Mucosa of rectum (tissue), 2 donors: ENCODE measurements around the gene ADPGK.
A peak's percentile ranks its signal among the peaks of the same experiment; 100 is the strongest.

ENCODE experiments used
- H3K27ac ChIP-seq, 2 donors: one replicate each; pipeline ENCODE4 v1.7.0; 2013; ENCODE audit warnings: inconsistent platforms in 2 of 2, low read depth in 2 of 2, low read length in 2 of 2
- H3K27me3 ChIP-seq, 2 donors: one replicate each; pipeline ENCODE4 v1.7.0; 2013; ENCODE audit warnings: low read length in 2 of 2; ENCODE audit not compliant: control insufficient read depth in 2 of 2, insufficient read depth in 2 of 2
- H3K36me3 ChIP-seq, 2 donors: one replicate each; pipeline ENCODE4 v1.7.0; 2013; ENCODE audit warnings: low read length in 2 of 2; ENCODE audit not compliant: control insufficient read depth in 2 of 2, insufficient read depth in 2 of 2
- H3K4me1 ChIP-seq, 2 donors: one replicate each; pipeline ENCODE4 v1.7.0; 2013; ENCODE audit warnings: low read length in 2 of 2, mild to moderate bottlenecking in 1 of 2; ENCODE audit not compliant: control insufficient read depth in 2 of 2, insufficient read depth in 2 of 2
- H3K4me3 ChIP-seq, 2 donors: one replicate each; pipeline ENCODE4 v1.7.0; 2013; ENCODE audit warnings: low read length in 2 of 2
- H3K9ac ChIP-seq, 2 donors: one replicate each; pipeline ENCODE4 v1.7.0; 2013; ENCODE audit warnings: low read length in 2 of 2, low read depth in 1 of 2, mild to moderate bottlenecking in 1 of 2
- H3K9me3 ChIP-seq, 2 donors: one replicate each; pipeline ENCODE4 v1.7.0; 2013; ENCODE audit warnings: low read length in 2 of 2; ENCODE audit not compliant: control insufficient read depth in 2 of 2
- donor health status: healthy.
- donor health status: Normal muscosa, but diverticular disease.

Gene ADPGK

GRCh38 chr15:72792431-72792830 is 8.9 kb upstream of the ADPGK start:
- H3K4me1 ChIP-seq: peaks cover 4 to 5% of the 10 kb centered on the region in 2 donors
- no peaks in the 10 kb centered on the region for H3K9me3 ChIP-seq
- no peak overlapping the region for H3K27ac ChIP-seq

GRCh38 chr15:72790302-72790910 is 6.8 kb upstream of the ADPGK start:
- Histone ChIP-seq H3K4me3 (no peak overlapping the region), H3K4me1 (no peaks in the 10 kb centered on the region), H3K36me3 (no peaks in the 10 kb centered on the region)

More at GRCh38 chr15:72792431-72792830, 8.9 kb upstream of the ADPGK start:
- Histone ChIP-seq H3K4me3 (no peak overlapping the region), H3K27me3 (no peaks in the 10 kb centered on the region), H3K36me3 (no peaks in the 10 kb centered on the region), H3K9ac (no peak overlapping the region)

GRCh38 chr15:72787526-72787925 is 4.0 kb upstream of the ADPGK start:
- Histone ChIP-seq H3K9me3 (no peaks in the 10 kb centered on the region), H3K4me1 (peaks cover 9 to 11% of the 10 kb centered on the region in 2 donors), H3K9ac (no peak overlapping the region), H3K27me3 (no peaks in the 10 kb centered on the region), H3K36me3 (no peaks in the 10 kb centered on the region), H3K4me3 (no peak overlapping the region), H3K27ac (no peak overlapping the region)

More at GRCh38 chr15:72790302-72790910, 6.8 kb upstream of the ADPGK start:
- H3K9ac ChIP-seq: no peak overlapping the region
- H3K9me3 ChIP-seq: no peaks in the 10 kb centered on the region
- H3K27me3 ChIP-seq: no peaks in the 10 kb centered on the region
- no peak overlapping the region for H3K27ac ChIP-seq

GRCh38 chr15:72786676-72787345 is 3.3 kb upstream of the ADPGK start:
- H3K9ac ChIP-seq: no peak overlapping the region
- no peak overlapping the region for H3K4me3 ChIP-seq
- H3K27me3 ChIP-seq: no peaks in the 10 kb centered on the region
- H3K27ac ChIP-seq: no peak overlapping the region
- H3K4me1 ChIP-seq: peaks cover 13 to 16% of the 10 kb centered on the region in 2 donors
- no peaks in the 10 kb centered on the region for H3K9me3 ChIP-seq
- no peaks in the 10 kb centered on the region for H3K36me3 ChIP-seq

GRCh38 chr15:72786242-72786641 is 2.7 kb upstream of the ADPGK start:
- Histone ChIP-seq H3K4me3 (no peak overlapping the region), H3K4me1 (peaks cover 13 to 18% of the 10 kb centered on the region in 2 donors), H3K9ac (no peak overlapping the region), H3K9me3 (no peaks in the 10 kb centered on the region), H3K27me3 (no peaks in the 10 kb centered on the region), H3K36me3 (no peaks in the 10 kb centered on the region), H3K27ac (no peak overlapping the region)

- Histone ChIP-seq H3K27ac (no peak overlapping the region), H3K9ac (no peak overlapping the region), H3K36me3 (no peaks in the 10 kb centered on the region), H3K4me1 (peaks cover 13 to 18% of the 10 kb centered on the region in 2 donors), H3K9me3 (no peaks in the 10 kb centered on the region), H3K27me3 (no peaks in the 10 kb centered on the region), H3K4me3 (no peak overlapping the region)
Observed at GRCh38 chr15:72785841-72786240, 2.3 kb upstream of the ADPGK start.

- H3K4me1 ChIP-seq: peaks cover 13 to 18% of the 10 kb centered on the region in 2 donors
- no peak overlapping the region for H3K27ac ChIP-seq
- H3K36me3 ChIP-seq: no peaks in the 10 kb centered on the region
- no peak overlapping the region for H3K9ac ChIP-seq
- H3K27me3 ChIP-seq: no peaks in the 10 kb centered on the region
- H3K9me3 ChIP-seq: no peaks in the 10 kb centered on the region
- no peak overlapping the region for H3K4me3 ChIP-seq
Observed at GRCh38 chr15:72785432-72785831, 1.9 kb upstream of the ADPGK start.

- H3K9ac ChIP-seq: peak overlapping the region; percentile 71 to 76
- H3K27ac ChIP-seq: peak overlapping the region; percentile 79 to 96
Observed at GRCh38 chr15:72784456-72784876, 908 bp upstream of the ADPGK start.

GRCh38 chr15:72783004-72783639 is 436 bp downstream of the ADPGK start:
- Histone ChIP-seq H3K27ac (peak overlapping the region; percentile 79 to 96), H3K27me3 (no peaks in the 10 kb centered on the region), H3K4me1 (peaks cover 13 to 18% of the 10 kb centered on the region in 2 donors), H3K9me3 (no peaks in the 10 kb centered on the region), H3K9ac (peak overlapping the region; percentile 71 to 90), H3K4me3 (peak overlapping the region; percentile 80 to 92), H3K36me3 (no peaks in the 10 kb centered on the region)

More at GRCh38 chr15:72784456-72784876, 908 bp upstream of the ADPGK start:
- H3K4me1 ChIP-seq: peaks cover 13 to 18% of the 10 kb centered on the region in 2 donors
- H3K36me3 ChIP-seq: no peaks in the 10 kb centered on the region
- no peaks in the 10 kb centered on the region for H3K9me3 ChIP-seq
- peak overlapping the region; percentile 80 to 92 for H3K4me3 ChIP-seq
- no peaks in the 10 kb centered on the region for H3K27me3 ChIP-seq
